Left lobe of liver (tissue), 2 donors: ENCODE measurements around the gene TAF11. TPM values are rescaled to one million over a fixed set of nuclear protein-coding genes. Genes with fewer than 3 reads are reported as not detected.
"Not testable (repeated sequence)": the region's sequence is repeated elsewhere in the genome, so short reads cannot be mapped to it uniquely, and the experiment has no call there.

Experiments used
- ATAC-seq: fragments of 200-7000 bp; cut with Tn5 transposase; one replicate; pipeline ENCODE4 v1.9.1; 2020; ENCODE audit warnings: mild to moderate bottlenecking, moderate library complexity
- DNase-seq: peaks from one replicate; pipeline ENCODE4 v3.0.0-alpha.2; 2020; ENCODE audit warnings: low spot score
- total RNA-seq: library from RNA; stranded (reverse); gene quantifications from one replicate; pipeline ENCODE4 v1.2.1, GENCODE V29; 2021
- donor health status: DM: no; HTN: no; CAD: no; lungs with moderate emphysema.
- donor health status: DM: no; HTN: yes; CAD: no.

The TAF11 gene, protein sequence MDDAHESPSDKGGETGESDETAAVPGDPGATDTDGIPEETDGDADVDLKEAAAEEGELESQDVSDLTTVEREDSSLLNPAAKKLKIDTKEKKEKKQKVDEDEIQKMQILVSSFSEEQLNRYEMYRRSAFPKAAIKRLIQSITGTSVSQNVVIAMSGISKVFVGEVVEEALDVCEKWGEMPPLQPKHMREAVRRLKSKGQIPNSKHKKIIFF
- 11.1 TPM for total RNA-seq

DNA sequence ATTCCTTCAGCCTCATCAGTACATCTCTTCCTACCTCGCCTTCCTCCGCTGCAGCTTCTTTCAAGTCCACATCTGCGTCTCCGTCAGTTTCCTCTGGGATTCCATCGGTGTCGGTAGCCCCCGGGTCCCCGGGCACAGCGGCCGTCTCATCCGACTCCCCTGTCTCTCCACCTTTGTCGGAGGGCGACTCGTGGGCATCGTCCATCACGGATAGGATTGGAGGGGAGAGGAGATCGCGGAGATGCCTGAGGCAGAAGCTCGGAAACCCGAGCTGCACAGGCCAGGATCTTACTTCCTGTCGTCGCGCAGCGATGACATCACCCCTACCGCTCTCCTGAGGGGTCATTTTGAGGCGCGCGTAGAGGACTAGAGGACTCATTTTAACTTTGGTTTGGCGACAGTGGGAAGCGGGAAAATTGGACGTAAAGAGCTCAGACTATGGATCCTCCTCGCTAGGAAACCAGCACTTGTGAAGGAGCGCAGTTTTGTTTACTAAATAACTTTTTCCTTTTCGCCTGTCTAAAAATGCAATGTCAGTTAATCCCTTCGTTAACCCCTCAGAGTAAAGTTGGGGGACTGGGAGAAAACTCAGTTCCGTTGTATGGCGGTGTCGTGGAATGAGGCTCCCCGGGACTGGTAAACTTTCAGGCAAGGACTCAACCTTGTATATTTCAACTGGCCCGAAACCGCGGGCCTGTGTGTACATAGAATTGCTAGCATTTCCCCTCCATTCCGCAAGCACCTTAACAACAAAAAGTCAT lies at the start of gene TAF11:
TAF11 (minus strand) TSS at position 290 of the 761 bp plus-strand sequence; CDS start at position 205, 85 bp downstream.
- ATAC-seq = peak; percentile 80
- DNase-seq = peak; percentile 95

DNA sequence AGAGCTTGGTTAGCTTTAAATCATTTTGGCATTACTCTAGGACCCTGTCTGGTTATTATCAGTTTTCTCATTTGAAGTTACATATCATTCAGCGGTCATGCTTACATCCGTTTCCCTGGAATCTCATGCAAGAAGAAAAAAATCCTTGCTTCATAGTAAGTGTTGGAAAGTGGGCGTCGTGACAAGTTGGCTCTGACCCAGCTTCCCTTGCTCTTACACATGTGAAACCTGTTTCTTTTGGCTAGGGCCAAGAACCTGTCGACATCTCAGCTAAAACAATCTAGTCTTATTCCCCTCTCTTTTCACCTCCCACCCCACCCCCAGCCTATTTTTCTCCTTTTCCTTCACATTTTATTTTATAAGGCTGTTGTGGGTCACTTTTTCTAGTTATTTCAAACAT lies 46.7 kb upstream of the TAF11 start:
- ATAC-seq (peak; percentile 63), DNase-seq (peak; percentile 78)

DNA sequence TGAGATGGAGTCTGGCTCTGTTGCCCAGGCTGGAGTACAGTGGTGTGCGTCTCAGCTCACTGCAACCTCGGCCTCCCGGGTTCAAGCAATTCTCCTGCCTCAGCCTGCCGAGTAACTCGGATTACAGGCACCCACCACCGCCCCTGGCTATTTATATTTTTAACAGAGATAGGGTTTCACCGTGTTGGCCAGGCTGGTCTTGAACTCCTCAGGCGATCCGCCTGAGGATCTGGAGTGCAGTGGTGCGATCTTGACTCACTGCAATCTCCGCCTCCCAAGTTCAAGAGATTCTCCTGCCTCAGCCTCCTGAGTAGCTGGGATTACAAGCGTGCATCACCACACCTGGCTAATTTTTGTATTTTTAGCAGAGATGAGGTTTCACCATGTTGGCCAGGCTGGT lies 44.4 kb upstream of the TAF11 start:
- not testable (repeated sequence) for DNase-seq, ATAC-seq

DNA sequence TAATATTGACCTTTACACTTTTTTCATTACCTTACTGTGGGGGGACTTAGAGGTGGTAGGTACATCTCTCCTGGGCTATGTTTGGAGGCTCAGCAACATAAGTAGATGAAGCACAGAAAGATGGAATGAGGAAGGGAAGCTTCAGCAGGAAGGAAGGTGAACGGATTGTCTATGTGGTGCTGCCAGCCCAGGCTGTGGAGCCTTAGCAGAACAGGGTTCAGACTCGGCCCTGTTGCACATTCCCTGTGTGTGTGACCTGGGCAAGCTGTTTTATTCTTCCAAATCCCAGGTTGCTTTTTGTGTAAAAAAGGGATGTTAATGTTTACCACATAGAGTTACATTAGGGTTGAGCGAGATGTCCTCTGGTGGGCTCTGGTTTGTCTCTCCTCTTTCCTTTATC lies 42.4 kb upstream of the TAF11 start:
- peak; percentile 19 for ATAC-seq
- DNase-seq = no peak

DNA sequence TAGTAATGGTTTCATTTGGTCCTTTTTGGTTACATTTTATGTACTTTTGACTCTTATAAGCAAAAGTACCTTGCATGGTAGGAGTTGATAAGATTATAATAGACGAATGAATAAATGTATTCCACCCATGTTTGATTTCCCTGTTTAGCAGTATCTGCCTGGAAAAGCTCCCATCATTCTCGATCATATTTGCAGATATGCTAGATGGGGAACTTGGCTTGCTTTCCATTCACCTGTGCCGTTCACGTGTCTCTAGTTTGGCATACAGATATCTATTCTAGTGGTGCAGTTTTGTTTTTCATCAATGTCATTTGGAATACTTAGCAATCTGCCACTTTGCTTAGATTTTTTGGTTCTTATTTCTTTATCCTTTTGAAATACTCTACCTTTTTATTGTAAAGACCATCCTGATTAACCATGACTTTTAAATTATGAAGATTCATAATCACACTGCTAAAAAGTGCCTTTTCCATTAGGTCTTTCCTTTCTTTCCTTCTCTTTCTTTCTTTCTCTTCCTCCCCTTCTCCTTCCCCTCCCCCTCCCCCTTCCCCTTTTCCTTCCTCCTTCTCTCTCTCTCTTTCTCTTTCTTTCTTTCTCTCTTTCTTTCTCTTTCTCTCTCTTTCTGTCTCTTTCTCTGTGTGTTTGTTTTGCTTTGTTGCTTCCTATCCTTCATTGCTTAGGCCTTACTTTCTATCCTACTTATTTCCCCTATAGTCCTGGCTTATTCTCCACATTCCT lies 41.6 kb upstream of the TAF11 start:
- DNase-seq (no peak), ATAC-seq (no peak)

- DNase-seq (no peak), ATAC-seq (no peak)
Measured at GRCh38 chr6:34928695-34929094, 40.9 kb upstream of the TAF11 start.

DNA sequence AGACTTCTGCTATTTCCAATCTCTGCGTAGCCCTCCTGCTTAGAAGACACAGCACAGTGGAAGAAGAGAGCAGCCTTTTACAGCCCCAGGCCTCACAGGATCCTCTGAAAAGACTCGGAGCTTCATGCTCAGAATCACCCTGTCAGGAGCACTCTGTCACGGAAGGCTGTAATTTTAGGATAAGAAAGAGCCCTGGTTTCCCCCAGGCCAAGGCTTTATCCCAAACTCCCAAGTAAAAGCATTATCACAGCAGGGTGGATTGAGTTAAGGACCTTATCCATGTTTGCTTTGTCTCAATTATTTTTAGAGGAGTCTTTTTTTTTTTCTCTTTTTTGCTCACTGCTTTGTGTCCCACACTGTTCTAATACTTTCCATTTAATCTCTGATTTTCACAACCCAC lies 40.4 kb upstream of the TAF11 start:
- DNase-seq (no peak), ATAC-seq (no peak)

DNA sequence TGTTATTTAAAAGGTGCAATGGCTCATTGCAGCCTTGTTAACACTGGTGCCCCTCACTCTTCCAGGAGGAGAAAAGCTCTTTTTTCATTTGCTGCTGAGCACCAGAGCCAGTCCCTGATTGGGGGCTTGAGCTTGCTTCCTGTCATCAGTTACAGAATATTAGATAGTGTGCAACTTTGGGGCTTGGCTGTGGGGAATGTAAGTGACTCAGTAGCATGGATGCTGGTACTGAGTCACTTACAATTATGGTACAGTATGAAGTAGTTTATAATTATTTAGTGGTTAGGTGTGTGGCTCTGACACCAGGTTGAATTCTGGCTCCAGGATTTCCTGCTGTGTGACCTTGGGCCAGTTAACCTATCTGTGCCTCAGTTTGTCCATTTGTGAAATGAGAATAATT lies 38.8 kb upstream of the TAF11 start:
- DNase-seq (no peak), ATAC-seq (no peak)

DNA sequence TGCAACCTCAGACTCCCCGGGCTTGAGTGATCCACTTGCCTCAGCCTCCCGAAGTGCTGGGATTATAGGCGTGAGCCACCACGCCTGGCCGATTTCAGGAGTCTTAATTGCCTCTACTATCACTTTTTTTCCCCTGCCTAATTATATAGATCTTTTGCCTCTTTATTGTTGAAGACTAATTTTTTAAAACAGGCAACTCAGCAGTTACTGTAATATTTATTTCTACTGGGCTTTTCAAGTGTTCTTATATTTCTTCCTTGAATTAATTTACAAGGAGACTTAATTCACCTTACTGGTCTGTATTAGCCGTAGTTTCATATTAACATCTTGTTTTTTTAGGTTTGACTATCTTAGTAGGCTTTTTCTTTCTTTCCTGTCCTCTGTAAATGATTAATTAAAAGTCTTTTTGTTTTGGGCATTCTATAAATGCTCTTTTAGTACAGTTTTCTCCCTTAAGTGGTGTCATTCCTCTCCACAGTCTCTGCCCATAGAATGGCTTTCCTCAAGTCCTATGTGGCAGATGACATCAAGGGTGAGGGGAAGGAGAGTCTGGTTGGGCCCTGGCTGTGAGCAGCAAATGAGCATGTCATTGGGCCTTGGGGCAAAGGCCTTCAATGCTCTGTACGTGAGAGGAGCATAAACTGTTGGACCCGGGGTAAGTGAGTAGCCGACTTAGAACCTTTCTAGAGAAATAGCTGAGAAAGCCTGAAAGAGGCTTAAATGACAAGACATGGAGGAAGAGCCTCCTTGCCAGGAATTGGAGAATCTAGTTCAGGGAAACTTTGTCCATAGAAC lies 37.2 kb upstream of the TAF11 start:
- ATAC-seq = no peak
- DNase-seq = no peak

DNA sequence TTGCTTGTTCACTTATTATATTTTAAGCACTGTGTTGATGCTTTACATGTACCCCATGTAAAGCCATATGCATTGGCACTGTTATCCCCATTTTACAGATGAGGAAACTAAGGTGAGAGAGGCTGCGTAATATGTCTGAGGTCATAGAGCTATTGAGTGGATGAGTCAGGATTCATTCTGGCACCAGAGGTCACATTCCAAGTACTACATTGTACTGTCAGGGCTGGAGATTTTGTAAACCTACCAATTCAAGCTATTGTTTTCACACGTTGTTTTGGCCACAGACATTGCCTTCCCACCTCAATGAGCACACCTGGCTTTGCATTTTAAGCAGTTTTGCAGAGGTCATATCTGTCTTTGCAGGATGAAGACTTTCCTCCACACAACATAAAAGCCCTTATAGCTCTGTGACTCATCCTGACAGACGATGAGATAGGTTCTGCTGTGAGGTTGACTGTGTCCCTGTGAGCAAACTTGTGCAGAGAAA lies 34.4 kb upstream of the TAF11 start:
- ATAC-seq (no peak), DNase-seq (no peak)

GRCh38 chr6:34920097-34920496 lies 32.3 kb upstream of the TAF11 start:
- DNase-seq (no peak), ATAC-seq (no peak)

- ATAC-seq (peak; percentile 39), DNase-seq (no peak)
Measured at GRCh38 chr6:34919651-34920050, 31.8 kb upstream of the TAF11 start.

GRCh38 chr6:34917626-34918285 lies 29.9 kb upstream of the TAF11 start:
- no peak for ATAC-seq
- no peak for DNase-seq

- DNase-seq (no peak), ATAC-seq (no peak)
Measured at GRCh38 chr6:34916348-34916967, 28.6 kb upstream of the TAF11 start.

DNA sequence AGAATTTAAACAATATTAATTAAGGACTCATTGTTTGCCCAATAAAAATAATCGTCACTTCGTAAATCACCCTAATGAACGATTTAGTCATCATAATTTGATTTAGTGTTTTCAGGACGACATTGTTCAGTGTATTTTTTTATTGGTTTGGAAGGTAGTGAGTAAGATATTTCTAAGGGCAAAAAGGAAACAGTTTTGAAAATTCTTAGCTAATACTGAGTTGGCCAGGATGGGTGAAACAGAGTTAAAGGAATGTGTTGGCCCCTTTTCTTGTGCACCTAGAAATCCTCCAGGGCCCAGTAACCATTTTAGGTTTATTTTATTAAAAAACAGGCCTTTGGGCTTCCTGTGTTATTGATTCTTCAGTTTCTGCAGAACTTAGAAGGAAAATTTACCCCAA lies 26.5 kb upstream of the TAF11 start:
- no peak for DNase-seq
- ATAC-seq = no peak

- DNase-seq (no peak), ATAC-seq (no peak)
Measured at GRCh38 chr6:34912715-34913464, 25.0 kb upstream of the TAF11 start.

- ATAC-seq (no peak), DNase-seq (no peak)
Measured at GRCh38 chr6:34911822-34912221, 24.0 kb upstream of the TAF11 start.

DNA sequence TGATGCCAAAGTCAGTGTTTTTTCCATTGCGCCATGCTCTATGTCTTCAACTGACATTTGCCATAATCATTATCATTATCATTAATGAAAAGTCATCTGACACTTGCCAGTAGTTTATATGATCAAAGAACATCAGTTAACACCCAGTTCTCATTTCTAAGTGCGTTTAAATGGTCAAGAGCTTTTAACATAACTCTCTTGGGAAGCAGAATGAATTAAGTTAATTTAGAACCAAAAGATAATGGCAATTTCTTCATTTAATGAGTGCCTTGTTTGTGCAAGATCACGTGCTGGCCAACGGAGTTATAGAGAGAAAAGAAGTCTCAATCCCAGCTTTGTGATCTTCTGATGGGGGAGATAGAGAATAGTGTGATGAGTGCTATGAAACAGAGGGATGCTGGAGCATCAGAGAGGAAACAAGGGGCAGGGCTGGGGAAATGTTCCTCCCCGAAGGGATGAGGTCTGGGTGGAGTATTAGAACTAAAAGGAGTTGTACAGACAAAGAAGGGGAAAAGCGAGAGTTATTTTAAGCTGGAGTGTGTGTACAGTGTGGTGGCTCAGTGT lies 21.6 kb upstream of the TAF11 start:
- no peak for DNase-seq
- ATAC-seq = no peak

DNA sequence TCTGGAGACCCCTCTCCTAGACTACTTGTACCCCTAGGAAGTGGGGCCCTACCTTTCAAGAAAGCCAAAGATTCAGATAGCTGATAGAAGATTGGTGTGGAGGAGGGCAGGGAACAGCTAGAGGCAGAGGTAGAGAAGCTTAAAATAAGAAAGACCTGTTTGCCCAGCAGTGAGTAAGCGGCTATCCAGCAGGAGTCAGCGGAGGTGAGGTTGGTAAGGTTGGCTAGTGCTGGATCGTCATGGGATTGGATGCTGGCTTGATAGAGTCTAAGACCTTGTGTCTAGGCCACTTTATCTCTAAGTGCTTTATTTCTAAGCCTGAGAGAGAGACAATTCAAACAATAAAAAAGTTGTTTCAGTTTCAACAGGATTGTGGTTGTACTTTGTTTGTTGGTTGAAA lies 20.4 kb upstream of the TAF11 start:
- DNase-seq (no peak), ATAC-seq (no peak)
